HG03457 (cell line): ENCODE data around the gene HIC1.
A peak's percentile ranks its signal among the peaks of the same experiment; 100 is the strongest.

Experiments
- ATAC-seq: cut with Tn5 transposase; IDR thresholded peaks from one replicate; pipeline ENCODE4 v1.9.1; 2021; ENCODE audit warnings: moderate number of reproducible peaks; ENCODE audit not compliant: unreplicated experiment

Gene HIC1

DNA sequence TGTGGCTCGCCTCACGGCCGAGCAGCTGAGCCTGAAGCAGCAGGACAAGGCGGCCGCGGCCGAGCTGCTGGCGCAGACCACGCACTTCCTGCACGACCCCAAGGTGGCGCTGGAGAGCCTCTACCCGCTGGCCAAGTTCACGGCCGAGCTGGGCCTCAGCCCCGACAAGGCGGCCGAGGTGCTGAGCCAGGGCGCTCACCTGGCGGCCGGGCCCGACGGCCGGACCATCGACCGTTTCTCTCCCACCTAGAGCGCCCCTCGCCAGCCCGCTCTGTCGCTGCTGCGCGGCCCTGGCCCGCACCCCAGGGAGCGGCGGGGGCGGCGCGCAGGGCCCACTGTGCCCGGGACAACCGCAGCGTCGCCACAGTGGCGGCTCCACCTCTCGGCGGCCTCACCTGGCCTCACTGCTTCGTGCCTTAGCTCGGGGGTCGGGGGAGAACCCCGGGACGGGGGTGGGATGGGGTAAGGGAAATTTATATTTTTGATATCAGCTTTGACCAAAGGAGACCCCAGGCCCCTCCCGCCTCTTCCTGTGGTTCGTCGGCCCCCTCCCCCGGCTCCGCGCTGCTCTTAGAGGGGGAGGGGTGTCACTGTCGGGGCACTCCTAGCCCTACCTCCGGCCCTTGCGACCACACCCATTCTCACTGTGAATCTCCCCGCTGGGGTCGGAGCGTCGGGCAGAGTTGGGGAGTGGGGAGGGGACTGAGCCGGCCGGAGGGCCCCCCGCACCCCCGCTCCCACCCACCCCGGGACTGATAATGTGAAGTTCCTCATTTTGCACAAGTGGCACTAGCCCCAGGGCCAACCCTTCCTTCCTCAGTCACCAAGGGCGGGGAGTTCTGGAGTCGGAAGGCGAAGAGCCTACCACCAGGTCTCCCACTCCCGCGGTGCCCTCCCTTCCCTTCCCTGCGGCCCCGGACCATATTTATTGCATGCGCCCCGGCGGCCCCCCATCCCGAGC is 4.0 kb downstream of the HIC1 start:
- ATAC-seq: no peak

GRCh38 chr17:2059547-2060384 is 4.9 kb downstream of the HIC1 start:
- ATAC-seq: no peak

DNA sequence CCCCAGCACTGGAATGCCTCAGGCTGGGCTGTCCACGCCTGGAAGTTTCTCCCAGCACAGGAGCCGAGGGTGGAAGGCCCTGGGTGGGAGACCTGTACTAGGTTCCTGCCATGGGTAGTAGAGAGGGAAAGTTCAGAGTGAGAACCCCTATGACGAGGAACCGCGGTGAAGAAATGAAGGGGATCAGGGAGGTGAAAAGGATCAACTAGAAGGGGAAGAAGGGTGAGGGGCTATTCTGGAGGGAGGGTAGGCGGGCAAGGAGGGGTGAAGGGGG is 5.4 kb downstream of the HIC1 start:
- no peak for ATAC-seq

DNA sequence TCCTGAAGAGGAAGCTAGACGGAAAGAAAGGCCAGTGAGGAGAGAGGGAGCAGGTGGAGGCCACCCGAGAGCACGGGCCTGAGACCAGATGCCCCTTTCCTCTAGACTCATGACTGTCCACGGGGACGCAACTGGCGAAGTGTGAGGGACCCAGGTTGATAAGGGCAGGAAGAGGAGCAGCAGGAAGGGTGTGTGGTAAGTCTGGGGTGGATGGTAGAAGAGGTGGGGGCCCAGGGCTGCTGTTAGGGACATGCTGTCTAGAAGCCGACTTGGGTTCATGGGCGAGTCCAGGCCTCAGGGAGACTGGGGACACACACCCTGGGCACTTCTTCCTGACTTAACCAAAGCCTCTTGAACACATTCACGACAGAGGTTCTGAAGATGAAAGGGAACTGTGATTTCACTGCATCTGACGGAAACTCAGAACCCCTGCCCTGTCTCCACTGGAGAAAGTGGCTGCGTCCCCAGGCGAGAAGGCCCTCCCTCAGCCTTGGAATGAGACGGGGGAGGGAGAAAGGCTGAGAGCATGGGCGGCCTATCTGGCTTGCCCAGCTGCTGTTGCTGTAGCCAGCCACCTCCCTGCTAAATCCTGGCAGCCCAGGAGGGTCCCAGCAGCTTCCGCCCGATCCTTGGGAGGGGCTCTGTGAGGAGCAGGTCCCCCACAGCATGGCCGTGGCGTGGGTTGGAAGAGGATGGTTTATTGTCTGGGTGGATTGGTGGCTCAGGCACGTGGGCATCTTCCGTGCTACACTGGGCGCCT is 6.0 kb downstream of the HIC1 start:
- no peak for ATAC-seq

GRCh38 chr17:2061441-2061958 is 6.6 kb downstream of the HIC1 start:
- ATAC-seq: no peak

DNA sequence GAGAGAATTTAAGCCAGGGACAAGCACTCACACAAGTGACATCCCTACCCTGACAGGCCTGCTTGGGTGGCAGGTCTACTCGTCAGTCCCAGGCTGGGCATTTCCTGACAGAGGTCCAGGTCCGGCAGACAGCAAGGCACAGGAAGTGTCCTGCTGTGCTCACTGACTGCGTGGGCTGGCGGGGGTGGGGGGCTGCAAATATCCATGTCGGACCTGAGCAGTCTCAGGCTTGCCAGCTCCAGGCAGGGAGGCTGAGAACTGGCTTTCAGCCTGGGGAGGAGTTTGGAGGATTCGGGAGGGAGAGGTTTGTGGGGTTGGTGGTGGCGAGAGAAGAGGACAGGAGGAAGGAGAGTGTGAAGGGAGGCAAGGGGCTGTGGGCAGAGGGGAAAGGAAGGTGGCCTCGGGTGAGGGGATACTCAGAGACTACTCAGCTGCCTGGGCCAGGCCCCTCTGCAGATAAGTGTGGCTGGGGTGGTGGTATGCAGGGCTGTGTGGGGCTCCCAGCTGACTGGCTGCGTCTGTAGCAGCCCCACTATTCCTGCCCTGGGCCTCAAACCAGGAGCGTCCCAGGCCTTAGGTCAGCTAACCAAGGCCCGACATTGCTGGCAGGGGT is 7.8 kb downstream of the HIC1 start:
- no peak for ATAC-seq

DNA sequence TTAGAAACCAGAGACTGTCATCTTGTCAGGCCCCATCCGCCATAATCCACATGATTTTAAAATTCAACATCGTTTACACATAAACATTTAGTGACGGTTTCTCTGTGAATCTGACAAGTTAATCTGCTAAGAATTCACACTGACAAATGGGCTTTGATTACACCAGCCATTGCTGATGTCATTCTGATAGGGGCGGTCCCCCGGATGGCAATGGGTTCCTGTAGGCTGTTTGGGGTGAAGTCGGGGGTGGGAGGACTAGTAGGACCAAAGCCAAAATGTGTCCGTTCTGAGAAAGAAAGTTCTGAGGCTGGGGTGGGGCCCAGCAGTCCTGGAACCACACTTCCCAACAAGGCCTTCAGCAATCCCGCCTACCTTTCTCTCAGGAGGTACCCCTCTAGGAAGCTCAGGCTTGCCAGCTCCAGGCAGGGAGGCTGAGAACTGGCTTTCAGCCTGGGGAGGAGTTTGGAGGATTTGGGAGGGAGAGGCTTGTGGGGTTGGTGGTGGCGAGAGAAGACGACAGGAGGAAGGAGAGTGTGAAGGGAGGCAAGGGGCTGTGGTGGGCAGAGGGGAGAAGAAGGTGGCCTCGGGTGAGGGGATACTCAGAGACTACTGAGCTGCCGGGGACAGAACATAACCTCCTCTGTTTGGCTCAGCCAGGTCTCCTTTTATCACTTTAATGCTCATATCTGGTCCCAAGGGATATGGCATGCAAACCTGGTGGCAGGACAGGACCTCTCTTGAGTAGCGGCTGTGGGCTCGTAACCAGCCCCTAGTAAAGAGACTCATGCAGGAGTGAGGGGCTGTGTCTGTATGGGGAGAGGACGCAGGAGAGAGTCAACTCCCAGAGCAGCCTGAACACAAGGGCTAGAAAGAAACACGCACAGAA is 8.6 kb downstream of the HIC1 start:
- ATAC-seq: no peak

DNA sequence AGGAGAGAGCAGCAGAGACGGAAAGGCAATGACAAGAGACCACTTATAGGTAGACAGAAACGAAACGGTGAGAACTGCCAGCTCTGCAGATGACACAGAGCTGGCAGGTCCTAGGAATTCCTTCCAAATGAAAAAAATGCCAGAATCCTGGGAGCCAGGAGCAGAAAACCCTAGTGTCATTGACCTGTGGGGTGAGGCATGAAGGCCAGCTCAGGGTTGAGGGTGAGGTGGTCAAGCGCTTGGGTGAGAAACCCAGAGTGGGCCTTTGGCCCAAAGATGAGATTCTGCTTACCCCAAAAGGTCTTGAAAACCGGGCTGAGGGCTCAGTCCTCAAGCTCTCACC is 9.2 kb downstream of the HIC1 start:
- ATAC-seq: no peak

GRCh38 chr17:2064520-2064971 is 9.6 kb downstream of the HIC1 start:
- no peak for ATAC-seq

- no peak for ATAC-seq
Observed at GRCh38 chr17:2064980-2065785, 10.3 kb downstream of the HIC1 start.

- no peak for ATAC-seq
Observed at GRCh38 chr17:2065949-2066400, 11.1 kb downstream of the HIC1 start.

GRCh38 chr17:2067048-2067561 is 12.2 kb downstream of the HIC1 start:
- ATAC-seq: no peak

DNA sequence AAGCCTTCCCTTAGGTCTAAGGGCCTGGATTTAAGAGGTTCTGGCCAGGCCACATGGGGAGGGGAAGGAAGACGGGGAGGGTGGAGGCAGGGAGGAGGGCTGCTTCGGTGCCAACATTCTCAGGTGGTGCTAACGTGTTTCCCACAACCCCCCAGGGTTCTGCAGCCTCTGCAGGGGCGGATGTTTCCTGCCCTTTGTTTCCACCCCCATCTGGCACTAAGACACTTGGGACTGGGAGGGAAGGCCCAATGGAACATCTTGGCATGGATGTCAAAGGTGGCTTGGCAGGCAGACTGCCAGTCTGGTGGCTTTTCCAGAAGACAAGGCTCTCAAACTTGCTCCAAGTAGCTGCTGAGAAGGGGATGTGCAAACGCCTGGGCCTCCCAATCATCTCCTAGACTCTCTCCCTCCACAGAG is 12.7 kb downstream of the HIC1 start:
- no peak for ATAC-seq

GRCh38 chr17:2068031-2068518 is 13.2 kb downstream of the HIC1 start:
- no peak for ATAC-seq

DNA sequence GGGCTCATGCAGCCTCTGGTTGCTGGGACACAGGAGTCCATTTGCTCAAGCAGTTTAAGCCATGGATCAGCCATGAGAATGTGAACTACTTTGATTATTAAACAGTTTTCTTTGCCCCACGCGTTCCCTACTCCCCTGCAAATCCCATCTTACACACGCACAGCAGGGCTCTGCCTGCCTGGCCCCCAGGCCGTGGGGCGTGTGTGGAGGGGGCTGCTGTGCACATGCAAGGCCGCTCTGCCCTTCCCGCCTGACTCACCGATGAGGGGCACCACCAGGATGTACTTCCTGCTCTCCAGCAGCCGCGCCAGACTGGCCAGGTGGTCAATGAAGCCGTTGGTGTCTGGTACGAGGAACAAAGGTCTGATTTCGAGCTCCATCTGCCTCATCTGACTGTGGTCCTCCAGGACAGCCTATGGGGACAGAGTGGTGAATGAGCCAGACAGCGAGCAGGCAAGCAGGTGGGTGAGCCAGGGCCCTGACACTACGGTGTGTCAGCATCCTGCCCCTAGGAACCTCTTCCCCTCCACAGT is 13.7 kb downstream of the HIC1 start:
- ATAC-seq: no peak

DNA sequence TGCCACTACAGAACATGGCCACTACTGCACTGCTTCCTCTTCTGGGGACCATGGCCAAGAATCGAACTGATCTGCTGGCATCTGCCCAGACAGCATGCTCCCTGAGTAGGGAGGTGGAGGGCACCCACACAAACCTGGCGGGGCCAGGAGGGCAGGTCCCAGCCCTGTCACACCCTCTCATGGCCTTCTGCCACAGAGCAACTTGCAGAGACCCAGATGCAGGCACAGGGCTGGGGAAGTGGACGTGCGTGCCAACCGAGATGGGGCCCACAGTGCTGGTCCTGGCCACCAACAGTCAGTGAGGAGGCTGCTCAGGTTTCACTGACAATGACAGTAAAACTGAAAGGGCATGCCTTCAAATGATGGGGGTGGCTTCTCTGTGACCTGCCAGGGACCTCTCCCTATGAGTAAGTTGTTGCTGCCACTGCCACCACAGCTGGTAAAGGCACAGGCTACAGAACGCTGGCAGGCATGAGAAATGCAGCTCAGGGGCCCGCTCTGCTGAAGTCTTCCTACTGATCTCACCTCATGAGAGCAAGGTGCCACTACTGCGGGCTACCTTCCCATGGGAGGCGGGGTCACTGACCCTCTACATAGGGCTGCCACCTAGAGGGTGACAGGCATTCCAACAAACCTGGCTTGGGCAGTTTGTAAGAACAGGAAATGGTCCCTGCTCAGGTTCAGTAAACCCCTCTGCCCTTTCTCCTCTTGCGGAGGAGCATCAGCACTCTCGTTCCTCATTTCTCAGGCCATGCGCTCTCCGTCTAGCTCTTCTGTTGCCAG is 15.5 kb downstream of the HIC1 start:
- ATAC-seq: peak; percentile 62

DNA sequence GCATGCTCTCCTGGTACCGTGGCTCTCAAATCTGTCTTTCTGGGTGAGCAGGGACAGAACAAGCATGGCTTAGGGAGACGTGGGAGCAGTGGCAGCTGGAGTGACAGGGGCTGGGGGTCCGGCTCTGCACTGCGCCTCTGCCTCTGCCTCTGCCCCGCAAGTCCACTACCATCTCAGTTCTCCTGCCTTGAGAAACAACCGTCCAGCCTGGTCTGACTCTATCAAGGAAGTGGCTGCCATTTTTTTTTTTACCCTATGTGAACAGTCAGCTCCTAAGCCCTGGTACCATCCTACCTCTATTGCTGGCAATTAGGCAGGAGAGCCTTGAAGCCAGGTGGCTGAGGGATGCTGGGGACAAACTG is 16.1 kb downstream of the HIC1 start:
- no peak for ATAC-seq
